ENCODE data around the gene KDM2B.

- no peak for TF ChIP-seq GATA2 (IDR thresholded peaks at IDR 0.05; ENCODE audit: low read depth, low read length)
- TF ChIP-seq GATA3 (IDR thresholded peaks at IDR 0.05; ENCODE audit: low read depth, low read length): no peak
Measured at GRCh38 chr12:121523741-121524140, 57.1 kb downstream of the KDM2B start.

All from SH-SY5Y (cell line).